Right kidney (tissue), 1 donor: ENCODE results near the gene L3HYPDH.
A peak's percentile ranks its signal among the peaks of the same experiment; 100 is the strongest.
"Not testable (repeated sequence)": the region's sequence is repeated elsewhere in the genome, so short reads cannot be mapped to it uniquely, and the experiment has no call there.

Experiments used
- DNase-seq: peaks from one replicate; pipeline ENCODE4 v3.0.0-alpha.2; 2016

L3HYPDH gene

DNA sequence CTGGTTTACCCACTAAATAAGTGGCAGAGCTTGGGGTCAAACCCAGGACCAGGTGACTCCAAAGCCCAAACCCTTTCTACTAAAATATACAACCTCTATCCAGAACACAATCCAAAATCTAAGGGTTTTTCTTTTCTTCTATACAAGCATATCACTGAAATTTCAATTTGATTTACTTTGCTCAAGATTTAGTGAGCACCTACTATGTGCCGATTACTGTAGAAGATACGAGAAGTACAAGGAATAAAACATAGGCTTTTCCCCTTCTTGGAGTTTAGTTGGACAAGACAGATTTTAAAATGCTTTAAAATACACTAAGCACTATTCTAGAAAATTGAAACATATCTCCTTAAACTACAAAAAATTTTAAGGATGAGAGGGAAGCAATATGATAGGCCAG lies 2.8 kb downstream of the L3HYPDH start:
- no peak for DNase-seq

DNA sequence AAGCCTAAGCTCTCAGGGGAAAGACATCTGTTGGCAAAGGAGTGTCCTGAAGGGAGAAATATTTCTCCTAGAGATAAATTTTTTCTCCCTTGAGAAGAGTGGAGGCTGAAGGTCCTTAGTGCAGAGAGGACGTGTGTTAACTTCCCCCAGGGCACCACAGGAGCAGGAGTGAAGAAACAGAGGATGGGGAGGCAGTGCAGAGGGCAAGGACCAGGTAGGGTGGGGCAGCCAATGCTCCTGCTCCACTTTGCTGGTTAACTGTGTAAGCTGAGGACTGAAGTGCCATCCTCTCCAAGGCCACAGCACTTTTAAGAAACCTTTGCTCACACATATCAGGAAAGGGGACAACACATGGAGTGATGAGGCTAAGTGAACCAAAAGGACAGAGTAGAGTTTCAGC lies 4.0 kb downstream of the L3HYPDH start:
- DNase-seq, result no peak

DNA sequence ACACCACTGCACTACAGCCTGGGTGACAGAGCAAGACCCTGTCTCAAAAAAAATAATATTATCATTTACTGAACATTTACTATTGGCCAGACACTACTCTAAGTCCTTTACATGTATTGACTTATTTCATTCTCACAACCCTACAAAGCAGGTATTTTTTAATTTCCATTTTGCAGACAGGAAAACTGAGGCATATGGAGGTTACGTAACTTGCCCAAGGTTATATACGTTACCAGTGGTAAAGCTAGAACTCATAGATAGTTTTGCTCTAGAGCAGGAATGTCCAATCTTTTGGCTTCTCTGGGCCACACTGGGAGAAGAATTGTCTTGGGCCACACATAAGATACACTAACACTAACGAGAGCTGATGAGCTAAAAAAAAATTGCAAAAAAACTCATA lies 5.7 kb downstream of the L3HYPDH start:
- DNase-seq, result no peak

DNA sequence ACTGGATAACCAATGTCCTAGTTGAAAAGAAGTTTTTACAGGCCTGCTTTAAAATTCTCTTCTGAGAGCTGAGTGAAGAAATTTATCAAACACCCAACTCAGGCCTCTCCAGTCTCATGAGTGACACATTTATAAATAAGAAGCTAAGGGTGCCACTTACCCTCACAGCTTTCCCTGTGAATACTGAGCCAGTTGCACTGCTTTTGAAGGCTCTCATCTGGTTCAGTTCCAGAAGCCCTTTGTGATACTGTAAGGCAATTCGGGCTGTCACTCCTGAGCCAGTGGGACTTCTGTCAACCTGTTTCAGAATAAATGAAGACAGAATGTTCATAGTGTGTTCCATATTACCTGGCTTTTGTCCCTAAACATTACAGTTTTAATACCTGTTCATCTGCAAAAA lies 8.5 kb downstream of the L3HYPDH start:
- DNase-seq, result no peak

DNA sequence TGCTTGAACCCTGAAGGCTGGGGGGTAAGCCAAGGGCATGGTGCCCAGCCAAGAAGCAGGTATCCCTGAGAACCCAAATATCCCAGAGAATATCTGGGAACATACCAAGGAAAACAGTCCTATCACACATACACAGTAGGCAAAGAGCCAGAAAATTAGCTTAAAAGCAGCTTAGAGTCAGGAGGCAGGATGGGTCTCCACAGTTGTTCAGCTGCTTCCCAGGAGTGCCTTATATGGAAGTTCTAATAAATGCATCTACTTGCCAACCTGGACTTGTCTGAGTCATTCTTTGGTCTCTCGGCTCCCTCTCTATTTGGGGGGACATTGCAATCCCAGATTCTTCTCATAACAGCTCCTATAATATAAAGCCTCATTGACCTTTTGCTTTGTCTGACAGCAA lies 10.0 kb downstream of the L3HYPDH start:
- DNase-seq, result no peak

DNA sequence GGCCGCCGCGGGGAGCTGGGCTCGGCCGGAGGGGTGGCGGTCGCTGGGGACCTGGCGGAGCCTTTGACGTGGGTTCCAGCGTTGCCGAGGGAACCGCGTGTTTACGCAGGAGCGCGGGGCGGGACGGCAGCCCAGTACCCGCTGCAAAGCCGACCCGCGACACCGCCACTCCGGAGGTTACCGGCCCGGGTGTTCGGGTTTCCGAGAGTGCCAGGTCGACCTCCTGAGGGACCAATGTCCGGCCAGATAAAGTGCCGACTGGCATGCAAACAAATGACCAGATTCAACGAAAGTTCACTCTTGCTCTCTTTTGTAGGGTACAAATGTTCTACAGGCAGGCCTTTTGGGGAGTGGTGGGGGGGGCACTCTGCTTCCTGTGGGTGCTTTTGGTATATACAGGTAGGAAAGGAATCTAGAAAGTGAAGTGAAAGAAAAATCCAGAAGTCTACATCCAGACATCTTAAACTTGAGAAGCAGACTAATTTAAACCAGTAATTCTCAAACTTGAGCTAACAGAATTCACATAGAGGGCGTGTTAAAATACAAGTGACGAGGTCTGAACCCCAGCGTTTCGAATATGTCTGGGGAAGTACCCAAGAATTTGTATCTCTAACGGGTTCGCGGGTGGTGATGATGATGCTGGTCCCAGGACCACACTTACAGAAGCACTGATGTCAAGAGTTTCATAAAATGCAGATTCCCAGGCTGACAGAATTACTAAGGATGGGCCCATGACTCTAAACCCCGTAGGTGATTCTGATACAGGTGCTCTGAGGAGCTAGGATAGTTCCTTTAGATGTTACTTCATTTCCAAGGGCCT lies 18.7 kb downstream of the L3HYPDH start, which contains the start of gene GPR135:
Gene GPR135, minus strand, starts transcription at position 65 of the 820 bp plus-strand sequence. CDS start 154 bp downstream, outside the sequence.
- no peak for DNase-seq

DNA sequence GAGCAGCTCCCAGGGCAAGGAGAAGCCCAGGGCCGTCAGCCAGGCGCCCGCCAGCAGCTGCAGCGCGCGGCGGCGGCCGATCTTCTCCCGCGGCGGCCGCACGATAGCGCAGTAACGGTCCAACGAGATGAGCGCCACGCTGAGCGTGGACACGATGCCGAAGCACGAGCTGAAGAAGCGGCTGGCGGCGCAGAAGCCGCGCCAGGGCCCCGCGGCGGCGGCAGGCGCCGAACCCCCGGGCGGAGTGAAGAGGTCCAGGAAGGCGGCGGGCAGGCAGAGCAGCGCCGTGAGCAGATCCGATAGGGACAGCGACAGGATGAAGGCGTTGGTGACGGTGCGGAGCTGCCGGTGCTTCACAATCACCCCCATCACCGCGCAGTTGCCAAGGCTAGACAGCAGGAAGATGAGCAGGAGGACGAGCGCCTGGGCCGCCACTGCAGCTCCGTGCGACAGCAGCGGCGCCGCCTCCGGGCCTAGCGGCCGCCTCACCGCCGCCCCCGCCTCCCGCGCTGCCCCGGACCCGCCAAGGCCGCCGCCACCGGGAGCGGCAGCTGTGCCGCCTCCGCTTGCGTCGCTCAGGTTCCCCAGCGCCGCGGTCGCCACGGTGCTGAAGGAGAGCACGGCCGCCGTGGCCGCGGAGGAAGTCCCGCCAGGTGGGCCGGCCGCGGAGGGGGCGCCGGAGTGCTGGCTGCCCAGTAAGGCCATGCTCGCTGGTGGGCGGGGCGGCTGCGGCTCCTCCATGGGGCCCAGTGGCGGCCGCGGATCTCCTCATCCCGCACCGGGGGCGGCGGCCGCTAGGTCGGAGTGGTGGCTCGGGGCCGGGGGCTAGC lies 19.5 kb downstream of the L3HYPDH start:
- peak; percentile 92 for DNase-seq

DNA sequence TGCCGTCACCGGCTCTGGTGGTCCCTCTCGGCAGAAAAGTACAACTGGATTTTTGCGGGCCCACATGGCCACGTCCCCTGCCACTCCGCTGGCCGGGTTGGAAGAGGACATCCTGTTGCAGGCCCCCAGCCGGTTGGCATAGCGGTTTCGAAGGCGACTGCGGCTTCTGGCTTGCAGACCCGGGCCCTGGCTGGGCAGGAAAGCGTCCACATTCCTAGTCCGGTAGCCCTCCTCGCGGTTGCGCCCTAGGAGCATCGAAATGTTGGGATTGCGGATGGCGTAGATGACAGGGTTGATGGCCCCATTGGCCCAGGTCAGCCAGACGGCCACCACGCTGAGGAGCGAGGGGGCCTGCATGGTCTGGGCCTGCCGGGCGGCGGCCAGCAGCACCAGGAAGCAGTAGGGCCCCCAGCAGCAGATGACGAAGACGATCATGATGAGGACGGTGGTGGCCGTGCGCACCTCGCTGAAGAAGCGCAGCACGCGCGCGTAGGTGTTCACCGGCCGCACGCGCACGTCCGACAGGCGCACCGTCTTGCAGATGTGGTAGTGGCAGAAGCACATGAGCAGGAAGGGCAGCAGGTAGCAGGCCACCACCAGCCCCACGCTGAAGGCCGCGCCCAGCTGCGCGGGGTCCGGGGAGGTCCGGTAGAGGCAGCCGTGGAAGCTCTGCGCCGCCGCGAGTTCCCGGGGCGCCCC lies 20.3 kb downstream of the L3HYPDH start:
- no peak for DNase-seq

DNA sequence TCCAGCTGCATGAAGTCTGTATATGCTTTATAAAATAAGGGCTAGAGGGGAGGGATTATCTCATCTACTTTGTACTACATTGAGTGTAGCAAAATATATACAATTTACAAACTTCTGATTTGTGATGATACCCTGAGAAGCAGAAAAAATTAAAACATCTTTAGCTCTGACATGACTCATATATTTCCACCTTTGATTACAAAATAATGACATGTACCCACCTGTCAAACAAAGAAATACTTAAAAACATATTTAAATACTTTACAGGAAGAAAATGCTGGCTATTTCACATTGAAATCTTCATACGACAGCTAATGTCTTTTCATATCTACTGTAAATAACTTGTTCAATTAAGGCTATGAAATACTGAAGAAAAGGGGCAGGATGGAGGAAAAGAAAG lies 22.3 kb downstream of the L3HYPDH start:
- no peak for DNase-seq

DNA sequence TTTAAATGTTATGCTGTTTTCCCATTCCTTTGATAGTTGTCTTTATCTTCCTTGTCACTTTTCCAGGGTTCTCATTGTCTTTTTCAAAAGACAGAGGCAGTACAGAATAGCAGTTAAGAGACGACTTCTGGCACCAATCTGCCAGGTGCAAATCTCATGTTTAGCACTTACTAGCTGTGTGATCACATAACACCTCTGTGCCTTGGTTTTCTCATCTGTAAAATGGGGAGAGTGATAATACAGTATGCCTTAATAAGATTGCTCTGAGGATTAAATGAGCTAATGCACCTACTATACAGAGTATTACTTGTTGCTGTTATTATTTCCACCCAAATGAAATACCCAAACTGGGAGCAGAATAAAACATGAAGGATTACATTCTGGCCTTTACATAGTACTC lies 23.8 kb downstream of the L3HYPDH start:
- no peak for DNase-seq

DNA sequence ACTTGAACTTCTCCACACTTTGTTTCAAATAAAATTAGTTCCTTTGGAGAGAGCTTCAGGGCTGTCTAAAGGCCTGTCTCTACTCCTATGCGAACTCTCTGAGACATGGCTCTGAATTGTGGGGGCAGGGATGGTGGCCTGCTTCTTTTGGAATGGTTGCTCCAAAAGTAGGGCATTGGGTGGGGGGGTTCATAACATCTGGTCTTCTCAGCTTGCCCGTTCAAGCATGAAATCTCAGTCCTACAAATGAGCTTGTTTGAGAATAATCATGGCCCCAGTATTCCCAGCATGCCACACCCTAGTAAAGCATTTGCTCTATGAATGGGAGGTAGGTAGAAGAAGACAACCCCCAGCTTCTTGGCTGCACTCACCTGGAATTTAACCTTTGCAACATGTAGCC lies 25.7 kb downstream of the L3HYPDH start:
- no peak for DNase-seq

DNA sequence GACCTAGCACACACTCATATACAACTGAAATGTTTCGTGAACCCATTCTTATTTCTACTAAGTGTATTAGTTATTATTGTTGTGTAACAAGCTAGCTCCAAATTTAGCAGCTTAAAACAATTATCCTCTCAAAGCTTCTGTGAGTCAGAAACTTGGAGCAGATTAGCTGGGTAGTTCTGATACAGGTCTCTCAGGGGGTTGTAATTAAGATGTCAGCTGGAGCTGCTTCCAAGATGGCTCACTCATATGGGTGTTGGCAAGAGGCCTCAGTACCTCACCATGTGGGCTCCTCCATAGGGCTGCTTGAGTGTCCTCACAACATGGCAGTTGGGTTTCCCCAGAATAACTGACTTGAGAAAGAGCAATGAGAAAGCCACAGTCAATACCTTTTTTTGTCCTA lies 28.8 kb downstream of the L3HYPDH start:
- DNase-seq, result no peak

DNA sequence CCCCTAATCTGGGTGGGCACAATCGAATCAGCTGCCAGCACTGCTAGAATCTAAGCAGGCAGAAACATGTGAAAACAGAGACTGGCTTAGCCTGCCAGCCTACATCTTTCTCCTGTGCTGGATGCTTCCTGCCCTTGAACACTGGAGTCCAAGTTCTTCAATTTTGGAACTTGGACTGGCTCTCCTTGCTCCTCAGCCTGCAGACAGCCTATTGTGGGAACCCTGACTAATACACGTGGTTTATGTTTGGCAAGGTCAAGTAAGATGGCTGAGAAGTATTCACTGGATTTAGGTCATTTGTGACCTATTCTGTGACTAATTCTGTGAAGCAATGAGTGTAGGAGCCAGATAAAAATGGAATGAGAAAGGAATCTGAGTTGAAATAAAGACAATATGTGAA lies 30.1 kb downstream of the L3HYPDH start:
- DNase-seq, result no peak

DNA sequence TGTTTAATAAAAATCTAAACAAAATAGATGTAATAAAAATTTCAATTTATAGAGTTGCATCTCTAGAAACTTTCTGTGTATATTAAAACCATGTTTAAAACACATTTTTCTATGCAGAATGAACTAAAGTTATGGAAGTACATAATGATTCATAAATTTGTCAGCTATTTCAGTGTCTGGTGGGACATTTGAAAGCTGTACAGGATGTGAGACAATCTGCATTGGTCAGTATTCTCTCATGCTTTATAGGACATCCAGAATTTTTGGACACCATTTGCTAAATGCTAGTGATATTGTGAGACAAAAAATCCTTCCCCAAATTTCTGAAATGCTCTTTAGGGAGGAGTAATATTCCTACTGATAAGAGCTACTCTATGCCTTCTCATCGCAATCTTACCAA lies 32.4 kb downstream of the L3HYPDH start:
- DNase-seq, result no peak

DNA sequence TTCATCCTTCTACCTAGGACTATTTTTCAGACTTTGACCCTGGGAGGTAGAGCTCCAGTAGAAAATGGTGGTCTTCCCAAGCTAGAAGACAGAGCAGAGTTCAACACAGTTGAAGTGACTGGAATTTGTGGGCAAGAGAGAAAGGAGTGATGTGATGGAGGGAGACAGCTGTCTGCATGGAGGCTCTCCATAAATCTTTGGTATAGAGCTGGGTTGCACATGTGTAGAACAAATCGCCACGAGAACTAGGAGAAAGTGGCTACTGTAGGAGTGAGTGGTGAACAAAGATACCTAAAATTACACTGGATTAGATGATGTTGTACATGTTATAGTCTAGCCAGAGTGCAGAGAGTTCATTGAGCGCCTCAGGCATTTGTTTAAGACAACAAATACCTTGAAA lies 33.5 kb downstream of the L3HYPDH start:
- no peak for DNase-seq

DNA sequence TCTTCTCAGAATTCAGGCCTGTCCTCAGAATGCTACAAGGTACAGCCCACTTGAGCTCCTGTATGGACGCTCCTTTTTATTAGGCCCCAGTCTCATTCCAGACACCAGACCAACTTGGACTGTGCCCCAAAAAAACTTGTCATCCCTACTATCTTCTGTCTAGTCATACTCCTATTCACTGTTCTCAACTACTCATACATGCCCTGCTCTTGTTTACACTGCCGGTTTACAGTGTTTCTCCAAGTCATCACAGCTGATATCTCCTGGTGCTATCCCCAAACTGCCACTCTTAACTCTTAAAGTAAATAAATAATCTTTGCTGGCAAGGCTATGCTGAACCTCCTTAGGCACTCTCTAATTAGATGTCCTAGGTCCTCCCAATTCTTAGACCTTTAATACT lies 35.5 kb downstream of the L3HYPDH start:
- not testable (repeated sequence) for DNase-seq

DNA sequence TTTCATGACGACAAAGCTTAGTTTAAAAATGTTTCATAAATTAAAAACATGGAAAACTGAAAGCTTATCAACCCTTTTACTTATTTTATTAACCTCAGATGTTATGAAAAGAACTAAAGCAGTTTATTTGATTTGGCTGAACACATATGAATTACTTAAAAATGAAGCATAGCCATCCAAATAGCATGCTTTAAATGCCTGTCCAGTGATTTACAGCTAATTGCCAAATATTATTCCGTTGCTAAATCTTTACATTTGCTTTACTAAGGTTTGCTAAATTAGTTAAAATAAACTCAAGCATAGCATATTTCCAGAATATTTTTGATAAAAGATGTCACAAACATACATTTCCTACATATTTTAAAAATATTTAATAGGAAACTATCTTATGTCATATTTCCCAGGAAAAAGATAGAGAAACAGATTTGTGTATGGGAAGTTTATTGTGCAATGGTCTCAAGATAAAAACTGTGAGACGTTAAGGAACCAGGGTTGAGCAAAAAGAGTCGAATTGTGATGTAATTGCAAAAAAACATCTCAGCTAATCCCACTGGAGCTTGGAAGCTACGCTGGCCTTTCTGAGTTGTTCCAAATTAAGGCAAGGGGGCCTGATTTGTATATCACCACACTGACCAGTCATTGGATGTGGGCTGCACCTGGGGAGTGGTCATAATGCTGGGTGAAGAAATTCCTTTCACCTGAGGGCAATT lies 44.8 kb downstream of the L3HYPDH start:
- no peak for DNase-seq

DNA sequence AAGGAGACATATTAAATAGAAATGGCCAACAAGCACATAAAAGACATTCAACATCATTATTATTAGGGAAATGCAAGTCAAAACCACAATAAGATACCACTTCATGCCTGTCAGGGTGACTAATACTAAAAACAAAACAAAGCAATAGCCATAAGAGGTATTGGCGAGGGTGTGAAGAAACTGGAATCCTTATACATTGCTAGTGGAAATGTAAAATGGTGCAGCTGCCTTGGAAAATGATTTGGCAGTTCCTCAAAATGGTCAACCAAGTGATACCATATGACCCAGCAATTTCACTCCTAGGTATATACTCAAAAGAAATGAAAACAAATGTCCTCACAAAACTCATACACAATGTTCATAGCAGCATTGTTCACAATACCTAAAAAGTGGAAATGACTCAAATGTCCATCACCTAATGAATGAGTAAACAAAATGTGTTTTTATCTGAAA lies 46.0 kb downstream of the L3HYPDH start:
- DNase-seq, result no peak

DNA sequence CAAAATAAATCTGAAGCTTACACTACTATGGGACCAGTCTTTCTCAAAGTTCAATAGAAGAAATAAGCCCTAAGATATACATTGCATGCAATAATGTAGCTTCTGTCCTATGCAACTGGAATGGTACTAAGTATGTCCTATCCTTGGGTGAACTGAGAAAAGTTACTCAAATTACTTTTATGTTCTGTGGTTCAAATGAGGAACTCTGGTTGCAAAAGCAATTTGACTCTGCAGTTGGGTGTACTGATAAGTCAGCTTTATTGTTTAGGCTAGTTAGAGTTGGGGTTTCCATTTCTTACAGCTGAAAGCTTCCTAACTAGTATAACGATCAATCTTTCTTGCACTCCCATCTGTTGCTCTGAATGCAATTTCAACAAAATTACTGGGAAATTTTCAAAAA lies 48.2 kb downstream of the L3HYPDH start:
- DNase-seq, result no peak

DNA sequence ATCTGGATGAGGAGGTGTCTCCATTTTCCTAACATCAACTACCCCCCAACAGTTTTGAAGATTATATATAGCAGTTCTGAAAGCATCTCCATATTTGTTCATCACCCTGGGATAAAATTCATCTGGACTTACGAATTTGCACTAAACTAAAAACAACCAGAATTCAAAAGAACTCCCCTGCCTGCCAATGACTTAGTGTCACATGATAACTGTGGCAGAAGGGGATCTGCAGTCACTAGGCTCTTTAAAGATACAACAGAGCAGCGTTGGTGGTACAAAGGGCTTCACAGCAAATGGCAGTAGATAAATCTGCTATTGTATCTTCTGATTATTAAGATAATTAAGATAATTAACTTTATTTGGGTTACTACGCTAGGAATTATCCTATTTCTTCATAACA lies 49.1 kb downstream of the L3HYPDH start:
- DNase-seq, result no peak

DNA sequence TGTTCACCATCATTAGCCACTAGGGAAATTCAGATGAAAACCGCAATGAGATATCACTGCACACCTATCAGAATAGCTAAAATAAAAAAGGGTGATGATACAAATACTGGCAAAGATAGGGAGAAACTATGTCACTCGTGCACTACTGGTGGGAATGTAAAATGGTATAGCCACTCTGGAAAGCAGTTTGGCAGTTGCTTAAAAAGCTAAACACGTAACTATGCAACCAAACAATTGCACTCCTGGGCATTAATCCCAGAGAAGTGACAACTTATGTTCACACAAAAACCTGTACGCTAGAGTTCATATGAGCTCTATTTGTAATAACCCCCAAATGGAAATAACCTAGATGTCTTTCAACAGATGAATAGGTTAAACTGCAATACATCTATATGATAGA lies 54.4 kb downstream of the L3HYPDH start:
- DNase-seq, result no peak

DNA sequence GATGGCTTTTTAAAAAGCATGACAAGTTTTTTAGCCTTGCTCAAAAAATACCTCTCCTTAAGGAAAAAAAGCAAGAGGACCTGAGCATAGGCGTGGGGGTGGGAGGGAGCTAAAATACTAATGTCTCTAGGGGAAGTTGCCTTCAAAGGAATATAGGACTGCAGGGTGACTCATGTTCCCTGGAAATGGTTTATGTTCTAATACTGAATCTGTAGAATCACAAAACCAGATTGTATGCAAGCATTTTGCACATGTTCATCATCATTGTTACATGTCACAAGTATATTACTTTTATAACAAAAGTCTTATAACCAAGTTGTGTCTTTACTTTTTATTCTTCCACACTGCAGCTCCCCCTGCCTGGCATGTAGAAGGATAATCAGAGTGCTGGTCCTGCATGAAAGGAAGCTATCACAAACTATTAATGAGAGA lies 55.6 kb downstream of the L3HYPDH start:
- DNase-seq, result no peak
